CD4-positive, alpha-beta T cell (primary cell): ENCODE results near the gene RALGPS2. TPM values are rescaled to one million over a fixed set of nuclear protein-coding genes. Genes with fewer than 3 reads are reported as not detected.

Experiments
- ATAC-seq: fragments of 200-7000 bp; cut with Tn5 transposase; one replicate; pipeline ENCODE4 v1.10.0; 2022; ENCODE audit warnings: mild to moderate bottlenecking; ENCODE audit not compliant: poor library complexity
- CTCF ChIA-PET: fragments of 350-600 bp; sonication (Branson Sonifier 250); formaldehyde crosslinking; loops from one replicate; lab custom pipeline; 2021; ENCODE audit warnings: antibody characterized with exemption, inconsistent platforms; lab: Charles Lee
- POLR2A ChIA-PET: fragments of 350-600 bp; sonication (Branson Sonifier 250); formaldehyde crosslinking; loops from one replicate; lab custom pipeline; 2021; ENCODE audit warnings: antibody characterized with exemption, inconsistent platforms; lab: Charles Lee
- DNase-seq, 14 experiments: peaks; one replicate each; pipeline ENCODE4 v3.0.0-alpha.2; 2013 to 2020; ENCODE audit warnings: mixed read lengths in 2 of 14
- H3K27ac ChIP-seq, 2 donors: one replicate each; pipeline versions ENCODE4 v1.5.1 to v1.7.0; 2013; ENCODE audit warnings: low read length in 2 of 2, low read depth in 1 of 2, mild to moderate bottlenecking in 1 of 2
- H3K27me3 ChIP-seq, 2 experiments: 1 replicate in 1 of 2; 2 replicates in 1 of 2; pipeline versions ENCODE4 v1.6.1 to v1.7.0; 2013; ENCODE audit warnings: low read length in 2 of 2, control low read depth in 1 of 2, mild to moderate bottlenecking in 1 of 2, moderate library complexity in 1 of 2; ENCODE audit not compliant: insufficient read depth in 2 of 2, control insufficient read depth in 1 of 2
- H3K36me3 ChIP-seq: one replicate; pipeline ENCODE4 v1.6.1; 2013; ENCODE audit warnings: low read length, control low read depth; ENCODE audit not compliant: insufficient read depth
- H3K4me1 ChIP-seq: one replicate; pipeline ENCODE4 v1.6.1; 2013; ENCODE audit warnings: low read length, control low read depth; ENCODE audit not compliant: insufficient read depth
- H3K4me3 ChIP-seq: one replicate; pipeline ENCODE4 v1.5.1; 2013; ENCODE audit warnings: mild to moderate bottlenecking, low read length, moderate library complexity
- H3K9me3 ChIP-seq, 2 experiments: 1 replicate in 1 of 2; 2 replicates in 1 of 2; pipeline versions ENCODE4 v1.6.1 to v1.7.0; 2013; ENCODE audit warnings: low read length in 2 of 2, mild to moderate bottlenecking in 2 of 2, control low read depth in 1 of 2, moderate library complexity in 1 of 2; ENCODE audit not compliant: control insufficient read depth in 1 of 2, insufficient read depth in 1 of 2
- H3K27ac Mint-ChIP-seq: one replicate; pipeline ENCODE4 v1.8.0; 2020; ENCODE audit warnings: mixed read lengths
- H3K27me3 Mint-ChIP-seq: one replicate; pipeline ENCODE4 v1.8.0; 2021; ENCODE audit warnings: mixed read lengths
- H3K36me3 Mint-ChIP-seq: one replicate; pipeline ENCODE4 v1.8.0; 2021; ENCODE audit warnings: low read depth, mixed read lengths
- H3K4me1 Mint-ChIP-seq: one replicate; pipeline ENCODE4 v1.8.0; 2021; ENCODE audit warnings: low read depth, mixed read lengths
- H3K4me3 Mint-ChIP-seq: one replicate; pipeline ENCODE4 v1.8.0; 2020; ENCODE audit warnings: mild to moderate bottlenecking, mixed read lengths
- H3K9me3 Mint-ChIP-seq: one replicate; pipeline ENCODE4 v1.8.0; 2020; ENCODE audit warnings: mixed read lengths
- intact Hi-C, 2 experiments: fragments of 100-400 bp; cut with DNase I in 1 of 2; cut with micrococcal nuclease in 1 of 2; formaldehyde crosslinking; loops; one replicate each; pipeline versions ENCODE4 v1.15.1 to v1.9.0; 2023 to 2025; cut with DNase I, micrococcal nuclease
- total RNA-seq, 174 experiments: library from RNA in 2 of 174; stranded (reverse) in 2 of 174; gene quantifications; one replicate each; pipeline ENCODE4 v1.2.3 and lab custom pipeline; 2021 to 2026
- TF ChIP-seq, protein P1 (sequence below): fragments of 200-600 bp; IDR thresholded peaks from one replicate; pipeline ENCODE4 v1.8.0; 2022; ENCODE audit warnings: antibody characterized with exemption, mild to moderate bottlenecking

Gene RALGPS2
- total RNA-seq, 2 experiments from 2014 or later, result 8.6 to 10.8 TPM

- H3K27me3 ChIP-seq, result peaks cover 0 to 5% of the 10 kb centered on the region in 2 experiments
- H3K9me3 ChIP-seq, result peaks cover 0 to 6% of the 10 kb centered on the region in 2 experiments
- H3K36me3 Mint-ChIP-seq, result no peaks in the 10 kb centered on the region
- no peaks in the 10 kb centered on the region for H3K4me1 ChIP-seq
- ATAC-seq, result no peak
- no peak overlapping the region for H3K27ac Mint-ChIP-seq
- TF ChIP-seq, protein P1, sequence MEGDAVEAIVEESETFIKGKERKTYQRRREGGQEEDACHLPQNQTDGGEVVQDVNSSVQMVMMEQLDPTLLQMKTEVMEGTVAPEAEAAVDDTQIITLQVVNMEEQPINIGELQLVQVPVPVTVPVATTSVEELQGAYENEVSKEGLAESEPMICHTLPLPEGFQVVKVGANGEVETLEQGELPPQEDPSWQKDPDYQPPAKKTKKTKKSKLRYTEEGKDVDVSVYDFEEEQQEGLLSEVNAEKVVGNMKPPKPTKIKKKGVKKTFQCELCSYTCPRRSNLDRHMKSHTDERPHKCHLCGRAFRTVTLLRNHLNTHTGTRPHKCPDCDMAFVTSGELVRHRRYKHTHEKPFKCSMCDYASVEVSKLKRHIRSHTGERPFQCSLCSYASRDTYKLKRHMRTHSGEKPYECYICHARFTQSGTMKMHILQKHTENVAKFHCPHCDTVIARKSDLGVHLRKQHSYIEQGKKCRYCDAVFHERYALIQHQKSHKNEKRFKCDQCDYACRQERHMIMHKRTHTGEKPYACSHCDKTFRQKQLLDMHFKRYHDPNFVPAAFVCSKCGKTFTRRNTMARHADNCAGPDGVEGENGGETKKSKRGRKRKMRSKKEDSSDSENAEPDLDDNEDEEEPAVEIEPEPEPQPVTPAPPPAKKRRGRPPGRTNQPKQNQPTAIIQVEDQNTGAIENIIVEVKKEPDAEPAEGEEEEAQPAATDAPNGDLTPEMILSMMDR, result no peak
- CTCF ChIA-PET, result no interaction called here
- H3K27ac ChIP-seq, result no peak overlapping the region
- H3K4me3 ChIP-seq, result no peak overlapping the region
- no peaks in the 10 kb centered on the region for H3K9me3 Mint-ChIP-seq
- H3K36me3 ChIP-seq, result no peaks in the 10 kb centered on the region
- H3K4me1 Mint-ChIP-seq, result no peaks in the 10 kb centered on the region
- intact Hi-C loops, result no loop called here
- POLR2A ChIA-PET, result no interaction called here
- no peak for DNase-seq
- peaks cover 25% of the 10 kb centered on the region for H3K27me3 Mint-ChIP-seq
- H3K4me3 Mint-ChIP-seq, result no peak overlapping the region
Measured at GRCh38 chr1:178944729-178945128, 219.7 kb downstream of the RALGPS2 start.

- no peak overlapping the region for H3K4me3 Mint-ChIP-seq
Measured at GRCh38 chr1:178945763-178946266, 220.8 kb downstream of the RALGPS2 start.

GRCh38 chr1:178946416-178946815 is 221.4 kb downstream of the RALGPS2 start:
- no peaks in the 10 kb centered on the region for H3K9me3 Mint-ChIP-seq
- H3K27me3 Mint-ChIP-seq, result peaks cover 26% of the 10 kb centered on the region
- ChIA-PET POLR2A (no interaction called here), CTCF (no interaction called here)
- no peak overlapping the region for H3K4me3 Mint-ChIP-seq
- DNase-seq, result no peak
- no peaks in the 10 kb centered on the region for H3K36me3 ChIP-seq
- H3K4me1 ChIP-seq, result no peaks in the 10 kb centered on the region
- no peaks in the 10 kb centered on the region for H3K4me1 Mint-ChIP-seq
- peaks cover 0 to 6% of the 10 kb centered on the region in 2 experiments for H3K9me3 ChIP-seq
- no peak overlapping the region for H3K27ac Mint-ChIP-seq
- intact Hi-C loops, result no loop called here
- no peak for ATAC-seq
- no peaks in the 10 kb centered on the region for H3K36me3 Mint-ChIP-seq
- TF ChIP-seq, protein P1, result no peak
- H3K27ac ChIP-seq, result no peak overlapping the region
- no peak overlapping the region for H3K4me3 ChIP-seq
- H3K27me3 ChIP-seq, result peaks cover 0 to 5% of the 10 kb centered on the region in 2 experiments

More at GRCh38 chr1:178945763-178946266, 220.8 kb downstream of the RALGPS2 start:
- Histone ChIP-seq H3K9me3 (peaks cover 0 to 6% of the 10 kb centered on the region in 2 experiments), H3K36me3 (no peaks in the 10 kb centered on the region), H3K27me3 (peaks cover 0 to 5% of the 10 kb centered on the region in 2 experiments), H3K4me3 (no peak overlapping the region), H3K4me1 (no peaks in the 10 kb centered on the region), H3K27ac (no peak overlapping the region)
- intact Hi-C loops, result no loop called here
- H3K27ac Mint-ChIP-seq, result no peak overlapping the region
- TF ChIP-seq, protein P1, result no peak
- H3K9me3 Mint-ChIP-seq, result no peaks in the 10 kb centered on the region
- no peaks in the 10 kb centered on the region for H3K4me1 Mint-ChIP-seq
- ChIA-PET CTCF (no interaction called here), POLR2A (no interaction called here)
- DNase-seq (no peak), ATAC-seq (no peak)
- peaks cover 29% of the 10 kb centered on the region for H3K27me3 Mint-ChIP-seq
- H3K36me3 Mint-ChIP-seq, result no peaks in the 10 kb centered on the region
